ENCODE measurements around the gene SNRPD3.

DNA sequence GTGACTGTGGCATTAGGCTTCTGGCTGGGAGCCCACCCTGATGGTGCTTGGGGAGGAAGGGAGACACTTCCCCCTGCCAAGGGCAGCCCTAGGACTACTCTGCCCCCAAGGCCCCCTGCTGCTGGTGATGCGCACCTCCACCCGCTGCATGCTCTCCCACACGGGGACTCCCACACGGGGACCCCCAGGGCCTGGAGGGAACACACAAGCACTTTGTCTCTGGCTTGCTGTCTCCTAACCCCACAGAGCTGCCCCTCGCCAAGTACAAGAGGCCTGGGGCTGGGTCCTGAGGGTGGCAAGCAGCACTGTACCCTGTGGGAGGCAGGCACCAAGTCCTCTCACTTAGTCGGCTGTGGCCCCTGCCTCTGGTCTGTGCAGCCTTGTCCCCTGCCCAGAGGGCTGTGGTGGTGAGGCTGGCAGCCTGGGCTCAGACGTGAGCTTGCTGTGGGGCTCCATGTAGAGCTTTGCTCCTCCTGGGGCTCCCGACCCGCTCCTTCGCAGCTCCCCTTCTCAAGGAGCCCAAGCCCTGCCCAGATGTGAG is 29.1 kb downstream of the SNRPD3 start:
- TF ChIP-seq, protein P1, sequence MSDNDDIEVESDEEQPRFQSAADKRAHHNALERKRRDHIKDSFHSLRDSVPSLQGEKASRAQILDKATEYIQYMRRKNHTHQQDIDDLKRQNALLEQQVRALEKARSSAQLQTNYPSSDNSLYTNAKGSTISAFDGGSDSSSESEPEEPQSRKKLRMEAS (IDR thresholded peaks at IDR 0.05): no peak
- TF ChIP-seq, protein P2, sequence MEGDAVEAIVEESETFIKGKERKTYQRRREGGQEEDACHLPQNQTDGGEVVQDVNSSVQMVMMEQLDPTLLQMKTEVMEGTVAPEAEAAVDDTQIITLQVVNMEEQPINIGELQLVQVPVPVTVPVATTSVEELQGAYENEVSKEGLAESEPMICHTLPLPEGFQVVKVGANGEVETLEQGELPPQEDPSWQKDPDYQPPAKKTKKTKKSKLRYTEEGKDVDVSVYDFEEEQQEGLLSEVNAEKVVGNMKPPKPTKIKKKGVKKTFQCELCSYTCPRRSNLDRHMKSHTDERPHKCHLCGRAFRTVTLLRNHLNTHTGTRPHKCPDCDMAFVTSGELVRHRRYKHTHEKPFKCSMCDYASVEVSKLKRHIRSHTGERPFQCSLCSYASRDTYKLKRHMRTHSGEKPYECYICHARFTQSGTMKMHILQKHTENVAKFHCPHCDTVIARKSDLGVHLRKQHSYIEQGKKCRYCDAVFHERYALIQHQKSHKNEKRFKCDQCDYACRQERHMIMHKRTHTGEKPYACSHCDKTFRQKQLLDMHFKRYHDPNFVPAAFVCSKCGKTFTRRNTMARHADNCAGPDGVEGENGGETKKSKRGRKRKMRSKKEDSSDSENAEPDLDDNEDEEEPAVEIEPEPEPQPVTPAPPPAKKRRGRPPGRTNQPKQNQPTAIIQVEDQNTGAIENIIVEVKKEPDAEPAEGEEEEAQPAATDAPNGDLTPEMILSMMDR (IDR thresholded peaks at IDR 0.05; ENCODE audit: low read depth, low read length, missing input control): no peak
- TF ChIP-seq GABPA (IDR thresholded peaks at IDR 0.05 in 1 of 2, conservative IDR thresholded peaks at IDR 0.05 in 1 of 2) (no peak), FOXA1 (IDR thresholded peaks at IDR 0.05) (no peak), YY1 (IDR thresholded peaks at IDR 0.05) (no peak), FOXA2 (IDR thresholded peaks at IDR 0.05) (no peak), RAD21 (IDR thresholded peaks at IDR 0.05) (no peak), HNF4A (conservative IDR thresholded peaks at IDR 0.05) (no peak), EGR1 (IDR thresholded peaks at IDR 0.05; ENCODE audit: low read depth in 2 of 2) (no peak), TAF1 (conservative IDR thresholded peaks at IDR 0.05) (no peak)
- TF ChIP-seq, protein P3, sequence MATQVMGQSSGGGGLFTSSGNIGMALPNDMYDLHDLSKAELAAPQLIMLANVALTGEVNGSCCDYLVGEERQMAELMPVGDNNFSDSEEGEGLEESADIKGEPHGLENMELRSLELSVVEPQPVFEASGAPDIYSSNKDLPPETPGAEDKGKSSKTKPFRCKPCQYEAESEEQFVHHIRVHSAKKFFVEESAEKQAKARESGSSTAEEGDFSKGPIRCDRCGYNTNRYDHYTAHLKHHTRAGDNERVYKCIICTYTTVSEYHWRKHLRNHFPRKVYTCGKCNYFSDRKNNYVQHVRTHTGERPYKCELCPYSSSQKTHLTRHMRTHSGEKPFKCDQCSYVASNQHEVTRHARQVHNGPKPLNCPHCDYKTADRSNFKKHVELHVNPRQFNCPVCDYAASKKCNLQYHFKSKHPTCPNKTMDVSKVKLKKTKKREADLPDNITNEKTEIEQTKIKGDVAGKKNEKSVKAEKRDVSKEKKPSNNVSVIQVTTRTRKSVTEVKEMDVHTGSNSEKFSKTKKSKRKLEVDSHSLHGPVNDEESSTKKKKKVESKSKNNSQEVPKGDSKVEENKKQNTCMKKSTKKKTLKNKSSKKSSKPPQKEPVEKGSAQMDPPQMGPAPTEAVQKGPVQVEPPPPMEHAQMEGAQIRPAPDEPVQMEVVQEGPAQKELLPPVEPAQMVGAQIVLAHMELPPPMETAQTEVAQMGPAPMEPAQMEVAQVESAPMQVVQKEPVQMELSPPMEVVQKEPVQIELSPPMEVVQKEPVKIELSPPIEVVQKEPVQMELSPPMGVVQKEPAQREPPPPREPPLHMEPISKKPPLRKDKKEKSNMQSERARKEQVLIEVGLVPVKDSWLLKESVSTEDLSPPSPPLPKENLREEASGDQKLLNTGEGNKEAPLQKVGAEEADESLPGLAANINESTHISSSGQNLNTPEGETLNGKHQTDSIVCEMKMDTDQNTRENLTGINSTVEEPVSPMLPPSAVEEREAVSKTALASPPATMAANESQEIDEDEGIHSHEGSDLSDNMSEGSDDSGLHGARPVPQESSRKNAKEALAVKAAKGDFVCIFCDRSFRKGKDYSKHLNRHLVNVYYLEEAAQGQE (IDR thresholded peaks at IDR 0.05): no peak
- TF ChIP-seq, protein P4, sequence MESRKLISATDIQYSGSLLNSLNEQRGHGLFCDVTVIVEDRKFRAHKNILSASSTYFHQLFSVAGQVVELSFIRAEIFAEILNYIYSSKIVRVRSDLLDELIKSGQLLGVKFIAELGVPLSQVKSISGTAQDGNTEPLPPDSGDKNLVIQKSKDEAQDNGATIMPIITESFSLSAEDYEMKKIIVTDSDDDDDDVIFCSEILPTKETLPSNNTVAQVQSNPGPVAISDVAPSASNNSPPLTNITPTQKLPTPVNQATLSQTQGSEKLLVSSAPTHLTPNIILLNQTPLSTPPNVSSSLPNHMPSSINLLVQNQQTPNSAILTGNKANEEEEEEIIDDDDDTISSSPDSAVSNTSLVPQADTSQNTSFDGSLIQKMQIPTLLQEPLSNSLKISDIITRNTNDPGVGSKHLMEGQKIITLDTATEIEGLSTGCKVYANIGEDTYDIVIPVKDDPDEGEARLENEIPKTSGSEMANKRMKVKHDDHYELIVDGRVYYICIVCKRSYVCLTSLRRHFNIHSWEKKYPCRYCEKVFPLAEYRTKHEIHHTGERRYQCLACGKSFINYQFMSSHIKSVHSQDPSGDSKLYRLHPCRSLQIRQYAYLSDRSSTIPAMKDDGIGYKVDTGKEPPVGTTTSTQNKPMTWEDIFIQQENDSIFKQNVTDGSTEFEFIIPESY (IDR thresholded peaks at IDR 0.05): no peak

Data from liver (tissue), 3 donors.